ENCODE results near the gene NID2. TPM values are rescaled to one million over a fixed set of nuclear protein-coding genes. Genes with fewer than 3 reads are reported as not detected.

The NID2 gene
- total RNA-seq, 1 experiment from 2014 or later, result 6.6 TPM

GRCh38 chr14:51963286-51963685, 105.6 kb downstream of the NID2 start:
- H3K36me3 Mint-ChIP-seq (ENCODE audit: insufficient read depth in 1 of 3, low read depth in 3 of 3), result peaks cover 12 to 21% (median 14%) of the 10 kb centered on the region in 3 experiments
- Histone ChIP-seq H3T11ph (ENCODE audit: low read length) (no peak overlapping the region), H2BK12ac (ENCODE audit: insufficient read length, low read depth, low read length) (no peak overlapping the region), H3K23ac (ENCODE audit: insufficient read length, low read depth, low read length) (no peak overlapping the region), H2AFZ (ENCODE audit: low read length) (no peak overlapping the region), H4K8ac (replicated peaks; ENCODE audit: insufficient read length, low read depth, low read length) (no peak overlapping the region), H3K27me3 (ENCODE audit: insufficient read depth, low read length) (no peaks in the 10 kb centered on the region), H2BK20ac (ENCODE audit: low read depth, low read length, poor library complexity, severe bottlenecking) (no peak overlapping the region), H3K9me3 (ENCODE audit: control insufficient read depth, low read depth, low read length) (peaks cover 4% of the 10 kb centered on the region), H3K4me1 (ENCODE audit: insufficient read depth, low read length) (0 out of 2 replicates have a peak, but pooled peaks cover 2% of the 10 kb centered on the region), H3K18ac (ENCODE audit: insufficient read length, low read depth, low read length) (no peak overlapping the region), H2BK5ac (ENCODE audit: insufficient read length, low read length) (no peak overlapping the region), H3K79me1 (ENCODE audit: insufficient read depth, low read depth, low read length, poor library complexity, severe bottlenecking) (no peaks in the 10 kb centered on the region), H3K9ac (ENCODE audit: extremely low read depth, insufficient read length, low read length) (no peak overlapping the region), H3K4me2 (ENCODE audit: insufficient read depth, insufficient read length, low read length) (no peak overlapping the region), H3K23me2 (ENCODE audit: insufficient read length, low read depth, low read length, poor library complexity, severe bottlenecking) (no peaks in the 10 kb centered on the region), H3K14ac (ENCODE audit: insufficient read depth, low read length) (no peak overlapping the region), H3K56ac (ENCODE audit: insufficient read length, low read depth, low read length) (no peak overlapping the region), H2BK120ac (ENCODE audit: low read depth, low read length, poor library complexity, severe bottlenecking) (no peak overlapping the region), H4K5ac (ENCODE audit: insufficient read length, low read depth, low read length) (no peak overlapping the region), H3K79me2 (ENCODE audit: insufficient read depth, low read length) (no peaks in the 10 kb centered on the region), H4K20me1 (ENCODE audit: control insufficient read depth, insufficient read depth, insufficient read length) (no peaks in the 10 kb centered on the region), H3K27ac (ENCODE audit: insufficient read length, low read depth, low read length) (no peak overlapping the region), H2AK5ac (ENCODE audit: insufficient read length, low read length) (no peak overlapping the region), H4K91ac (ENCODE audit: insufficient read length, low read depth, low read length) (no peak overlapping the region), H3K4ac (ENCODE audit: low read depth, low read length) (no peak overlapping the region), H2BK15ac (ENCODE audit: low read depth, low read length) (no peak overlapping the region)
- H3K4me3 Mint-ChIP-seq, result no peak overlapping the region
- no peaks in the 10 kb centered on the region for H3K27me3 Mint-ChIP-seq (ENCODE audit: low read depth)
- peaks cover 14 to 16% of the 10 kb centered on the region in 2 experiments for H3K9me3 Mint-ChIP-seq
- no peak for TF ChIP-seq CTCF (conservative IDR thresholded peaks at IDR 0.05)
- WGBS (ENCODE audit: extremely low coverage, insufficient read length, low lambda C conversion rate), result no CpG with 5 or more reads among the region's 4 CpGs
- H3K27ac Mint-ChIP-seq, result no peak overlapping the region
- peaks cover 0 to 8% of the 10 kb centered on the region in 2 experiments; a peak in 1 of 4 replicates for H3K4me1 Mint-ChIP-seq
- DNase-seq, result no peak

All from H9 (cell line).